Measurements from ENCODE around the gene PLTP.
A peak's percentile ranks its signal among the peaks of the same experiment; 100 is the strongest.
"Not testable (repeated sequence)": the region's sequence is repeated elsewhere in the genome, so short reads cannot be mapped to it uniquely, and the experiment has no call there.

The PLTP gene

DNA sequence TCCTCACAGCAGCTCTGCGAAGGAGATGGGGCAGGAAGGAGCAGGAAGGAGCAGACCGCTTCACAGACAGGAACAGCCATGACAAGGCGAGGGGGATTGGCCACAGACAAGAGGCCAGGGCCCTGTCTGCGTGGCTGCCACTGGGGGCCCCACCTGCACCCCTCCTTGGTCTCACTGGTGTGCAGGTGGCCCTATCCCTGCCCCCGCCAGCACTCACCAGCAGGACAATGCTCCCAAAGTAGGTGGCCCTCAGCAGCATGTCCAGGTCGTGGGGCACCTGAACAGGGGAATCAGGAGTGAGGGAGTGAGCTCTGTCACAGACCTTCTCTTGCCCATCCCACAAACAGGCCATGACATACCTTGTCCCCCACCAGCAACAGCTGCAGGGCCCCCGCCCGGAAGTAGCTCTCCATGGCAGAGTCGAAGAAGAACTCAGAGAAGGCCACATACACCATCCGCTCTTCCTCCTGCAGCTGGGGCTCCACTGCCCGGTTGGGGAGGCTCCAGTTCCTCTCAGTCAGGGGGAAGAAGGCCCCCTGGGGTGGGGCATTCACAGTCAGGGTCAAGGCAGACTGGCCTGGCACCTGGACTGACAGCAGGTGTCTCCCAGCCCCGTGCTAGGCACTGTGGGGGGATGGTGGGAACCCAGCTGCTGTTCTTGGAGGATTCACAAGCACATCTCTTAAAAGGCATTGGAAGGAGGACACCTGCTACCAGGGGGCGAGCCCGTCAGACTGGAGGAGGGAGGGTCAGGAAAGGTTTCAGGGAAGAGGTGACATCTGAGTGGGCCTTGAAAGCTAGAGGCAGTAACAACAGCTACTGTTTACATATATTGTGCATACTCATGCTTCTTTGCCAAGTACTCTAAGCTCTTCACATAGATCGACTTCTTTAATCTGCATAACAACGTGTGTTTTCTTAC lies 7.1 kb downstream of the PLTP start:
- no peak for ATAC-seq (ENCODE audit: low read depth)
- H3K4me1 Mint-ChIP-seq, result peaks cover 11% of the 10 kb centered on the region
- no peaks in the 10 kb centered on the region for H3K36me3 Mint-ChIP-seq
- H3K4me3 Mint-ChIP-seq, result no peak overlapping the region
- no peaks in the 10 kb centered on the region for H3K27me3 Mint-ChIP-seq
- H3K9me3 Mint-ChIP-seq, result no peaks in the 10 kb centered on the region
- no peak overlapping the region for H3K27ac Mint-ChIP-seq
- no peak for DNase-seq (ENCODE audit: low spot score in 2 of 2)

DNA sequence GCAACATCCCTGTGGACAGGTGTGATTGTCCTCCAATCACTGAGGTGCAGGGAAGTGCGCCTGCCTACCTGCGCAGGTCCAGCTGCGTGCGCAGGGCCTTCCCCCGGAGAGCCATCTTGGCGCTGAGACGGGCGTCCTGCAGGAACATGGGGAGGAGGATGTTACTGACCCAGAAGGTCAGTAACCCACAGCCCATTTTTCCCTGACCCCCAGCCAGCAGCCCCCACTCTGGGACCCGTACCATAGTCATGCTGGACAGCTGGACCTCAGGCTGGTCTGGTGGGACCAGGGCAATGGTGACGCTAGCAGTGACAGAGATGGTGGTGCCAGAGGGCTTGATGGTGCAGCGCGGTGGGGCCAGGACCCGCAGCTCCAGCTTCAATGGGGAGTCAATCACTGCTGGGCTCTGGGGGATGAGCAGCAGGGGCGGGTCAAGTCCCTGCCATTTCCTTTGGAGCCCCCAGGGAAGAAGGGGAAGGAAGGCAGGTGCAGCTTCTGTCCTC lies 9.7 kb downstream of the PLTP start:
- H3K4me3 Mint-ChIP-seq, result no peak overlapping the region
- H3K27me3 Mint-ChIP-seq, result no peaks in the 10 kb centered on the region
- H3K36me3 Mint-ChIP-seq, result peaks cover 10% of the 10 kb centered on the region
- no peaks in the 10 kb centered on the region for H3K9me3 Mint-ChIP-seq
- no peak overlapping the region for H3K27ac Mint-ChIP-seq
- DNase-seq (ENCODE audit: low spot score in 2 of 2) (no peak), ATAC-seq (ENCODE audit: low read depth) (no peak)
- peaks cover 8% of the 10 kb centered on the region for H3K4me1 Mint-ChIP-seq

DNA sequence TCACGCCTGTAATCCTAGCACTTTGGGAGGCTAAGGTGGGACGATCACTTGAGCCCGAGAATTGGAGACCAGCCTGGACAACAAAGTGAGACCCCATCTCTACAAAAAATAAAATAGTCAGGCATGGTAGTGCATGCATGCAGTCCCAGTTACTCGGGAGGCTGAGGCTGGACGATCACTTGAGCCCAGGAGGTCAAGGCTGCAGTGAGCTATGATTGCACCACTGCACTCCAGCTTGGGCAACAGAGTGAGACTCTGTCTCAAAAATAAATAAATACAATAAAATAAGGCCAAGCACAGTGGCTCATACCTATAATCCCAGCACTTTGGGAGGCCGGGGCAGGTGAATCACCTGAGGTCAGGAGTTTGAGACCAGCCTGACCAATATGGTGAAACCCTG lies 10.6 kb downstream of the PLTP start:
- not testable (repeated sequence) for H3K4me3 Mint-ChIP-seq; ATAC-seq (ENCODE audit: low read depth)

DNA sequence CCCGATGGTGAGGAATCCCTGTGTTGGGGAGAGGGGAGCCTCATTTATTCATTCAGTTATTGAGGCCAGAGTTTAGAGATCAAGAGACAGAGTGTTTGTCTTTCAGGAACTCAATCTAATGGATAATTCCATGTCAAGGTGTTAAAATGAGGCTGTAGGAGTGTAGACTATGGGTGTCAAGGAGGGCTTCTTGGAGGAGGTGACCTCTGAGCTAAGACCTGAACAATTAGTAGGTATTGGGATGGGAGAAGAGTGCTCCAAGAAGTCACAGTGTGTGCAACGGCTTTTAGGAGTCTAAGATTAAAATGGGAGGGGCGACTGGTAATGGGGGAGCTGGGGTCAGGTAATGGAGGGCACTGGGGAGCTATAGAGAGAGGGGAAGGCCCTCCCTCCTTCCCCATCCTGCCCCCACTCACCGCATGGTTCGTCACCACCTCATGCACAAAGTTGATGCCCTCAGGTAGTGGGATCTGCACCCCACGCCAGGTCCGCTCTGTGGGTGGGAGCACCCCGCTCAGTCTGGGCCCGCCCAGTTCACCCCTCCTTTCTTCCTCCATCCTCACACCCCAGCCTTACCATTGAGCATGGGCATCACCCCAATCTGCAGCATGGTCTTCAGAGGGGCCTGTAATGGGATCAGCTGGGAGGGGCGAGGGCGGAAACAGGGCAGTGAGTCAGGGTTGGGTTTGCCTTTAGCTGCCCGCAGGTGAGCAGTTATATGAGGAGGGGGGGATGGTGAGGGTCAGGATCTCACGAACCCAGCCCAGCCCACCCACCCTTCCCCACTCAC lies 12.7 kb downstream of the PLTP start:
- Mint-ChIP-seq H3K36me3 (peaks cover 14% of the 10 kb centered on the region), H3K27me3 (no peaks in the 10 kb centered on the region), H3K4me3 (no peak overlapping the region), H3K9me3 (no peaks in the 10 kb centered on the region), H3K27ac (no peak overlapping the region), H3K4me1 (peaks cover 8% of the 10 kb centered on the region)
- no peak for DNase-seq (ENCODE audit: low spot score in 2 of 2)
- ATAC-seq (ENCODE audit: low read depth), result no peak

More for the DNA sequence above, 10.6 kb downstream of the PLTP start:
- not testable (repeated sequence) for H3K9me3 Mint-ChIP-seq; H3K27me3 Mint-ChIP-seq; H3K4me1 Mint-ChIP-seq; H3K27ac Mint-ChIP-seq; DNase-seq (ENCODE audit: low spot score in 2 of 2)
- peaks cover 14% of the 10 kb centered on the region for H3K36me3 Mint-ChIP-seq

DNA sequence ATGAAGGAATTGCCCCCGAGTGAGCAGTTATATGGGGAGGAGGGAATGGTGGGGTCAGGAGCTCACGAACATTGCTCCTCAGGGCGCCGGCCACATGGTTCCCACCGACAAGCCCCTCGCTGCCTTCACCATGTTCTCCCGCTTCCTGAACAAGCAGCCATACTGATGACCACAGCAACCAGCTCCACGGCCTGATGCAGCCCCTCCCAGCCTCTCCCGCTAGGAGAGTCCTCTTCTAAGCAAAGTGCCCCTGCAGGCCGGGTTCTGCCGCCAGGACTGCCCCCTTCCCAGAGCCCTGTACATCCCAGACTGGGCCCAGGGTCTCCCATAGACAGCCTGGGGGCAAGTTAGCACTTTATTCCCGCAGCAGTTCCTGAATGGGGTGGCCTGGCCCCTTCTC lies 13.7 kb downstream of the PLTP start:
- ATAC-seq (ENCODE audit: low read depth) (no peak), DNase-seq (ENCODE audit: low spot score in 2 of 2) (no peak)
- H3K36me3 Mint-ChIP-seq, result peaks cover 16% of the 10 kb centered on the region
- H3K27me3 Mint-ChIP-seq, result no peaks in the 10 kb centered on the region
- H3K4me1 Mint-ChIP-seq, result peaks cover 10% of the 10 kb centered on the region
- no peak overlapping the region for H3K27ac Mint-ChIP-seq
- H3K9me3 Mint-ChIP-seq, result no peaks in the 10 kb centered on the region
- H3K4me3 Mint-ChIP-seq, result no peak overlapping the region

DNA sequence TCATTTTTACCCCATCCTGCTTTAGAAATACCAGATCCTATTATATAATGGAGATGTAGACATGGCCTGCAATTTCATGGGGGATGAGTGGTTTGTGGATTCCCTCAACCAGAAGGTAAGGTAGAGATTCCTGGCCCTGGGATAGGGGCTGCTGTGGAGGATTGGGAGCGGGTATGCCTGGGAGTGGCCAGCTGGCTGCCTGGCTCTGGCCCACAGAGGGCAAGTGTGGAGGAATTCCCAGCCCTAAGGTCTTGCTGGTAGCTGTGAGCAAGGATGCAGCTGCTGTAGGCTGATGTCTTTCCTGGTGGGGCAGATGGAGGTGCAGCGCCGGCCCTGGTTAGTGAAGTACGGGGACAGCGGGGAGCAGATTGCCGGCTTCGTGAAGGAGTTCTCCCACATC lies 14.3 kb downstream of the PLTP start:
- Mint-ChIP-seq H3K27me3 (no peaks in the 10 kb centered on the region), H3K4me1 (peaks cover 11% of the 10 kb centered on the region), H3K27ac (no peak overlapping the region), H3K9me3 (no peaks in the 10 kb centered on the region), H3K4me3 (no peak overlapping the region), H3K36me3 (peaks cover 17% of the 10 kb centered on the region)
- ATAC-seq (ENCODE audit: low read depth) (no peak), DNase-seq (ENCODE audit: low spot score in 2 of 2) (no peak)

DNA sequence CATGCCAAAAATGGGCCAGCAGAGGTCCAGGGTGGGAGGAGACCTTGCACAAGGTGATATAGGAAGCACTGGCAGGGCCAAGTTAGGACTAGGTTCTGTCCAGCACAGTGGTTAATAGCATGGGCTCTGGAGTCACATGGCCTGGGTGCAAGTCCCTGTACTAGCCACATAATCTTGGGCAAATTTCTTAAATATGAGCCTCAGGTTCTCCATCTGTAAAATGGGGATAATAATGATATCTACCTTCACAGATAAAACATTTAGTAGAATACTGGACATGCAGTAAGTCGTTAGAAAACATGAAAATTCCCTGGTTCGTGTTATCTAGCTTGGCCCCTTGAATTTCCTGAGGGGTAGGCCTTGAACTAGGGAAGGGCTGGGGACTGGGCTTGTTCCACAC lies 14.7 kb downstream of the PLTP start:
- Mint-ChIP-seq H3K4me1 (peaks cover 13% of the 10 kb centered on the region), H3K27ac (no peak overlapping the region), H3K36me3 (peaks cover 17% of the 10 kb centered on the region), H3K9me3 (no peaks in the 10 kb centered on the region), H3K4me3 (no peak overlapping the region), H3K27me3 (no peaks in the 10 kb centered on the region)
- no peak for ATAC-seq (ENCODE audit: low read depth)
- no peak for DNase-seq (ENCODE audit: low spot score in 2 of 2)

DNA sequence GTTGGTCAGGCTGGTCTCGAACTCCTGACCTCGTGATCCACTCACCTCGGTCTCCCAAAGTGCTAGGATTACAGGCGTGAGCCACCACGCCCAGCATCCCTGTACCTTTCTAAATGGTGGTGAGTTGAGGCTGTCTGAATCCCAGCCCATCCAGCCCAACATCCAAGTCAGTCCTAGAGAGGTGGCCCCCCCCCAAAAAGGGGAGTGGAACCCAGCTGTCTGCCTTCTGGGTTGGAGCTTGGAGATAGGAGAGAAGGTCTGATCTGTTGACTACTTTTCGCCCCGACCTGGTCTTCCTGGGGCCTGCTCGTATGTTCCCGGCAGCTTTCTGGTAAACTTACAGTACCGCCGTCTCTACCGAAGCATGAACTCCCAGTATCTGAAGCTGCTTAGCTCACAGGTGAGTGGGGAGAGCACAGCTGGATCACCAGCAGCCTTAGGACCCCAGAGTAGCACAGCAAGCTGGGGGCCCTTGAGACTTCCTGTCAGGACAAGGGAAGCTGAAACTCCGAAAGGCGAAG lies 15.3 kb downstream of the PLTP start:
- ATAC-seq (ENCODE audit: low read depth) (no peak), DNase-seq (ENCODE audit: low spot score in 2 of 2) (no peak)
- Mint-ChIP-seq H3K9me3 (no peaks in the 10 kb centered on the region), H3K27me3 (no peaks in the 10 kb centered on the region), H3K27ac (no peak overlapping the region), H3K4me3 (no peak overlapping the region), H3K36me3 (peaks cover 17% of the 10 kb centered on the region), H3K4me1 (peaks cover 18% of the 10 kb centered on the region)

DNA sequence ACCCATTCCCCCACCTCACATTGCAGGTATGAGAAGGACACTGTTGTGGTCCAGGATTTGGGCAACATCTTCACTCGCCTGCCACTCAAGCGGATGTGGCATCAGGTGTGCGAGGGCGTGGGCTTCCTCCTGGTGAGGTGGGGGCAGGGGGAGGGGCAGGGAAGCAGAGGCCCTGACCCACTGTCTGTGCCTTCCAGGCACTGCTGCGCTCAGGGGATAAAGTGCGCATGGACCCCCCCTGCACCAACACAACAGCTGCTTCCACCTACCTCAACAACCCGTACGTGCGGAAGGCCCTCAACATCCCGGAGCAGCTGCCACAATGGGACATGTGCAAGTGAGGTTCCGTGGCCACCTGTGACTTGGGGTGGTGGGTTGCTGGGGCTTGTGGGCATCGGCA lies 17.2 kb downstream of the PLTP start:
- Mint-ChIP-seq H3K4me3 (no peak overlapping the region), H3K4me1 (peaks cover 25% of the 10 kb centered on the region), H3K27me3 (no peaks in the 10 kb centered on the region), H3K27ac (no peak overlapping the region), H3K36me3 (peaks cover 17% of the 10 kb centered on the region), H3K9me3 (no peaks in the 10 kb centered on the region)
- no peak for DNase-seq (ENCODE audit: low spot score in 2 of 2)
- ATAC-seq (ENCODE audit: low read depth), result no peak

DNA sequence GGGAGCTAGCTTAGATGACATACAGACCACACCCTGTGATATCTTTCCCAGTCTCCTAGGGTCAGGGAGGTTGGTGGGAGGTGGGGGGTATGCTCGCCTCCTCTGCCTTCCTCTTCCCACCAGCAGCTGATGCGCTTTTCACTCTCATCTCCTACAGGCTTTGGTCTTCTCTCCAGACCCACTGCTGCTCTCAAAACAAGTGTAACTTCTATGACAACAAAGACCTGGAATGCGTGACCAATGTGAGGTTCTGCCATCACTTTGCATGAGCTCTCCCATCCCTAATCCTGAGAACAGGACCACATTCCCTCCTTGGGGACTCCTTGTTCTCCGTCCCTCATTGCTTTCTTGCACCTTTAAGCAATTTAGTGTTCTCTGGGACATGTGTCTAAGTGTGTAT lies 18.1 kb downstream of the PLTP start:
- Mint-ChIP-seq H3K27ac (peak overlapping the region; percentile 53), H3K9me3 (no peaks in the 10 kb centered on the region), H3K36me3 (peaks cover 14% of the 10 kb centered on the region), H3K27me3 (no peaks in the 10 kb centered on the region), H3K4me1 (peaks cover 25% of the 10 kb centered on the region), H3K4me3 (no peak overlapping the region)
- ATAC-seq (ENCODE audit: low read depth) (no peak), DNase-seq (ENCODE audit: low spot score in 2 of 2) (no peak)

DNA sequence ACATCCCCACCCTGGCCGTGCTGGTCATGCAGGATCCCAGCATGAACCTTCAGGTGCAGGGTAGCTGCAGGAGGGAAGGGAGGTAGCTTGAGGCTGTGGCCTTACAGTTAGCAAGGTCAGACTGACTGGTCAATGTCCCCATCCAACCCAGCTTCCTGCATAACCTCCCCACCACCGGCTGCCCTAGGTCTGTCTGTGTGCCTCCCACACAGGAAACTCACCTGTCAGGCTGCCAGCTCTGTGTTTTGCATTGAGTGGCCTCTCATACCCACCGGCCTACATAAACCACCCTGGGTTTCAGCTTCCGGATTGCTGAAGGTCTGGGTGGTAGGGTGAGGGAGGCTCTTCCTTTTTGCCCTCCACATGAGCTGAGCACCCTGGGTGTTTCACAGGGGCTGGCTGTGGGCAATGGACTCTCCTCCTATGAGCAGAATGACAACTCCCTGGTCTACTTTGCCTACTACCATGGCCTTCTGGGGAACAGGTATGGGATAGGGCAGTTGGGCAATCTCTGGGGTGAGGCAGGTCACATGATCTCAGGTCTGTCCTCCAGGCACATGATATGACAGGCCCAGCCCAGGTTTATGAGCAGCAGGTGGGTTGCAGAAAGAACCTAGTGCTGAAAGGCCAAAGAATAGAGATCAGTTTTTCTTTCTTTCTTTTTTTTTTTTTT lies 19.0 kb downstream of the PLTP start:
- Mint-ChIP-seq H3K4me1 (peaks cover 25% of the 10 kb centered on the region), H3K36me3 (peaks cover 11% of the 10 kb centered on the region), H3K27me3 (no peaks in the 10 kb centered on the region), H3K4me3 (peak overlapping the region; percentile 93), H3K9me3 (no peaks in the 10 kb centered on the region), H3K27ac (peak overlapping the region; percentile 91)
- ATAC-seq (ENCODE audit: low read depth) (peak; percentile 21), DNase-seq (ENCODE audit: low spot score in 2 of 2) (no peak)

DNA sequence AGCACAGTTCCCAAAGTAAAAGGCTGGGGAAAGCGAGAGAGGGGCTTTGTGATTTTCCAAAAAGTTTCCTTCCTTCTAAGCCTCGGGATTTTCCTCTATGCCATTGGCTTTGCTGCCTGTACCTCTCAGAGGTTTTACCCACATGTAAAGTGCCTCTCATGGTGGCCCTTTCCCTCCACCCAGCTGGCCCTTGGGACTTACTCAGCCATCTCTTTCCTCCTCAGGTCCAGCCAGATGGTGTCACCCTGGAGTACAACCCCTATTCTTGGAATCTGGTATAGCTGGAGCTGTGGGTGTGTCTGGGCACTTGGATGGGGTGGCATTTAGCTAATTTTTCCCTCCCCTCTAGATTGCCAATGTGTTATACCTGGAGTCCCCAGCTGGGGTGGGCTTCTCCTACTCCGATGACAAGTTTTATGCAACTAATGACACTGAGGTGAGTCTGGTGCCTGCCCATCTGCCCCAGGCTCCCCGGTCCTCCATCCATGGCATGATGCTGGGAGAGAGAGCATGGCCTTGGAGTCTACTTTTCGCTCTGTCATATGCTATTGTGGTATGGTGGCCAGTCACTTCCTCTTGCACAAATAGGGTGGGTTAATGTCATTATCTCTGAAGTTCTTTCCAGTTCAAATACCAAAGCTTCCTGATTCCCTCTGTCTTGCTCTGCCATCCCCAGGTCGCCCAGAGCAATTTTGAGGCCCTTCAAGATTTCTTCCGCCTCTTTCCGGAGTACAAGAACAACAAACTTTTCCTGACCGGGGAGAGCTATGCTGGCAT lies 19.7 kb downstream of the PLTP start:
- Mint-ChIP-seq H3K4me3 (peak overlapping the region; percentile 93), H3K4me1 (peaks cover 25% of the 10 kb centered on the region), H3K9me3 (no peaks in the 10 kb centered on the region), H3K36me3 (peaks cover 8% of the 10 kb centered on the region), H3K27me3 (no peaks in the 10 kb centered on the region), H3K27ac (peak overlapping the region; percentile 91)
- DNase-seq (ENCODE audit: low spot score in 2 of 2), result no peak
- no peak for ATAC-seq (ENCODE audit: low read depth)
